GM12892 (cell line): Measurements from ENCODE around the gene SAMD4A.

Source experiments
- POLR2A ChIP-seq: IDR thresholded peaks from 2 replicates; pipeline ENCODE4 v1.6.1; 2011; ENCODE audit warnings: low read depth, low read length, control low read depth
- POLR2AphosphoS5 ChIP-seq: IDR thresholded peaks from 2 replicates; pipeline ENCODE4 v1.6.1; 2011; ENCODE audit warnings: low read depth, low read length, control low read depth

DNA sequence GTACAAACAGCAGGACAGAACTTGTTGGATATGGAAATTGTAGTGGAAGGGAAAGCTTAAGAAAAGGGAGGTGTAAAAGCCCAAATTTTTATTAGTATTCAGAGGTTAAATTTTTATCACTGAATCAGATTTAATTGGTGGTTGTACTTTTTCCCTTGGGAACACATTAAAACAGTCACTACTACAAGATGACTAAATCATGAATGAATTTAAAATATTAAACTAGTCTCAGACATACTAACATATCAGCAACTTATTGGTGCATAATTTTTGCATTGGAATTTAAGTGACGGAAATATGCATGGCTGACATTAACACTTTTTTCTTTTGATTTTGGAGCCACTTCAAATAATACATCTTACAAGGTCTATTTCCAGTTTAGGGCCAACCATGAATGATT, 27.6 kb downstream of the SAMD4A start:
- no peak for TF ChIP-seq POLR2AphosphoS5
- TF ChIP-seq POLR2A = no peak
